Liver (tissue), 9 donors: ENCODE measurements around the gene MCFD2. TPM values are rescaled to one million over a fixed set of nuclear protein-coding genes. Genes with fewer than 3 reads are reported as not detected.

Experiments used
- DNase-seq: peaks from one replicate; pipeline ENCODE4 v3.0.0-alpha.2; 2017; ENCODE audit warnings: low spot score
- H3K27ac ChIP-seq, 2 donors: one replicate each; pipeline ENCODE4 v1.7.0; 2013; ENCODE audit warnings: inconsistent platforms in 2 of 2, low read length in 2 of 2, control low read depth in 1 of 2, low read depth in 1 of 2, mild to moderate bottlenecking in 1 of 2
- H3K27me3 ChIP-seq, 4 donors: one replicate each; pipeline versions ENCODE4 v1.6.1 to v1.7.0; 2013; ENCODE audit warnings: low read length in 3 of 4, inconsistent platforms in 1 of 4, mild to moderate bottlenecking in 1 of 4, moderate library complexity in 1 of 4; ENCODE audit not compliant: control insufficient read depth in 4 of 4, insufficient read depth in 4 of 4
- H3K36me3 ChIP-seq, 4 donors: one replicate each; pipeline versions ENCODE4 v1.6.1 to v1.7.0; 2013; ENCODE audit warnings: low read length in 3 of 4, mild to moderate bottlenecking in 3 of 4, low read depth in 1 of 4, moderate library complexity in 1 of 4; ENCODE audit not compliant: control insufficient read depth in 4 of 4, insufficient read depth in 3 of 4
- H3K4me1 ChIP-seq, 4 donors: one replicate each; pipeline versions ENCODE4 v1.6.1 to v1.7.0; 2013; ENCODE audit warnings: low read length in 3 of 4, mild to moderate bottlenecking in 3 of 4, moderate library complexity in 1 of 4; ENCODE audit not compliant: control insufficient read depth in 4 of 4, insufficient read depth in 4 of 4
- H3K4me3 ChIP-seq, 3 donors: one replicate each; pipeline versions ENCODE4 v1.6.1 to v1.7.0; 2013; ENCODE audit warnings: low read length in 3 of 3, control low read depth in 1 of 3, low read depth in 1 of 3, mild to moderate bottlenecking in 1 of 3
- H3K9ac ChIP-seq, 2 donors: one replicate each; pipeline ENCODE4 v1.7.0; 2013; ENCODE audit warnings: low read length in 2 of 2, mild to moderate bottlenecking in 2 of 2, moderate library complexity in 2 of 2, control low read depth in 1 of 2, low read depth in 1 of 2
- H3K9me3 ChIP-seq, 4 donors: one replicate each; pipeline versions ENCODE4 v1.6.1 to v1.7.0; 2013; ENCODE audit warnings: low read length in 3 of 4; ENCODE audit not compliant: control insufficient read depth in 4 of 4
- CTCF ChIP-seq: fragments of 150-350 bp; IDR thresholded peaks from 2 replicates; pipeline ENCODE4 v1.5.1; 2017; ENCODE audit warnings: improper control_type of control experiment, low read depth, low read length; ENCODE audit not compliant: missing input control
- EGR1 ChIP-seq, 2 donors: IDR thresholded peaks; 2 replicates each; pipeline ENCODE4 v1.6.1; 2016 to 2018; ENCODE audit warnings: antibody characterized with exemption in 2 of 2, low read depth in 2 of 2
- FOXA1 ChIP-seq: IDR thresholded peaks from 2 replicates; pipeline ENCODE4 v1.6.1; 2016; ENCODE audit warnings: antibody characterized with exemption
- FOXA2 ChIP-seq: IDR thresholded peaks from 2 replicates; pipeline ENCODE4 v1.6.1; 2016; ENCODE audit warnings: antibody characterized with exemption
- GABPA ChIP-seq, 2 donors: IDR thresholded peaks in 1 of 2; conservative IDR thresholded peaks in 1 of 2; 2 replicates each; pipeline ENCODE4 v1.6.1; 2016; ENCODE audit warnings: antibody characterized with exemption in 2 of 2, mild to moderate bottlenecking in 1 of 2, moderate library complexity in 1 of 2
- HNF4A ChIP-seq, 2 donors: conservative IDR thresholded peaks; 2 replicates each; pipeline ENCODE4 v1.6.1; 2016; ENCODE audit warnings: antibody characterized with exemption in 2 of 2, mild to moderate bottlenecking in 2 of 2
- HNF4G ChIP-seq: IDR thresholded peaks from 2 replicates; pipeline ENCODE4 v1.6.1; 2016; ENCODE audit warnings: antibody characterized with exemption
- JUND ChIP-seq, 2 donors: IDR thresholded peaks; 2 replicates each; pipeline ENCODE4 v1.6.1; 2016; ENCODE audit warnings: antibody characterized with exemption in 2 of 2
- NR2F2 ChIP-seq: IDR thresholded peaks from 2 replicates; pipeline ENCODE4 v1.6.1; 2016; ENCODE audit warnings: antibody characterized with exemption
- RAD21 ChIP-seq, 2 donors: IDR thresholded peaks; 2 replicates each; pipeline ENCODE4 v1.6.1; 2016; ENCODE audit warnings: antibody characterized with exemption in 2 of 2, mild to moderate bottlenecking in 2 of 2
- REST ChIP-seq: IDR thresholded peaks from 2 replicates; pipeline ENCODE4 v1.6.1; 2016; ENCODE audit warnings: antibody characterized with exemption, mild to moderate bottlenecking
- RXRA ChIP-seq, 2 donors: IDR thresholded peaks; 2 replicates each; pipeline ENCODE4 v1.6.1; 2017 to 2018; ENCODE audit warnings: antibody characterized with exemption in 2 of 2, mild to moderate bottlenecking in 1 of 2
- SP1 ChIP-seq: IDR thresholded peaks from 2 replicates; pipeline ENCODE4 v1.6.1; 2018; ENCODE audit warnings: antibody characterized with exemption, mild to moderate bottlenecking
- TAF1 ChIP-seq: conservative IDR thresholded peaks from 2 replicates; pipeline ENCODE4 v1.6.1; 2016; ENCODE audit warnings: antibody characterized with exemption, mild to moderate bottlenecking
- YY1 ChIP-seq: IDR thresholded peaks from 2 replicates; pipeline ENCODE4 v1.6.1; 2016; ENCODE audit warnings: antibody characterized with exemption, mild to moderate bottlenecking
- WGBS: extraction: QIAGEN DNeasy Blood & Tissue Kit; methylation state at CpG from one replicate; pipeline ENCODE4 v1.1.7; 2013; 5-methylcytosine and 5-hydroxymethylcytosine counted together
- polyA plus RNA-seq, 2 donors: library from polyadenylated mRNA; stranded (reverse) in 1 of 2; unstranded in 1 of 2; fragments of 200-250 nt in 1 of 2; fragments of >200 nt in 1 of 2; fragmentation: Nextera tagmentation in 1 of 2; extraction: Ambion mirVana in 1 of 2; gene quantifications; one replicate each; pipeline versions ENCODE4 v1.2.1 to v1.2.3, GENCODE V29; 2013 to 2015
- total RNA-seq, 2 donors: library from RNA; depleted of rRNA; stranded (reverse); fragments of >200 nt; gene quantifications; one replicate each; pipeline ENCODE4 v1.2.3, GENCODE V29; 2014
- TF ChIP-seq, protein P1 (sequence below): IDR thresholded peaks from 2 replicates; pipeline ENCODE4 v1.6.1; 2016; ENCODE audit warnings: antibody characterized with exemption
- donor health status: healthy.
- donor health status: healthy.
- donor health status: healthy.
- donor health status: healthy.
- donor health status: healthy.

MCFD2 gene
- total and polyA plus RNA-seq, 4 donors = 81.8 to 148 (median 129) TPM

GRCh38 chr2:46858702-46859090 lies 56.9 kb downstream of the MCFD2 start:
- no peak overlapping the region for H3K27ac ChIP-seq
- 94% methylated on average over 4 of the region's 4 CpGs for WGBS
- no peak overlapping the region for H3K9ac ChIP-seq

More at GRCh38 chr2:46858702-46859090, 56.9 kb downstream of the MCFD2 start:
- TF ChIP-seq EGR1 (IDR thresholded peaks at IDR 0.05; ENCODE audit: low read depth in 2 of 2) (no peak), YY1 (no peak), HNF4G (no peak), REST (no peak), JUND (IDR thresholded peaks at IDR 0.05) (no peak), TAF1 (no peak), RXRA (IDR thresholded peaks at IDR 0.05) (no peak), GABPA (IDR thresholded peaks at IDR 0.05 in 1 of 2, conservative IDR thresholded peaks at IDR 0.05 in 1 of 2) (no peak), NR2F2 (no peak), HNF4A (conservative IDR thresholded peaks at IDR 0.05) (no peak), CTCF (no peak), RAD21 (IDR thresholded peaks at IDR 0.05) (no peak), FOXA1 (no peak), SP1 (no peak), FOXA2 (no peak)
- TF ChIP-seq, protein P1, sequence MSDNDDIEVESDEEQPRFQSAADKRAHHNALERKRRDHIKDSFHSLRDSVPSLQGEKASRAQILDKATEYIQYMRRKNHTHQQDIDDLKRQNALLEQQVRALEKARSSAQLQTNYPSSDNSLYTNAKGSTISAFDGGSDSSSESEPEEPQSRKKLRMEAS = no peak
- no peaks in the 10 kb centered on the region for H3K27me3 ChIP-seq
- no peaks in the 10 kb centered on the region for H3K4me1 ChIP-seq
- no peaks in the 10 kb centered on the region for H3K36me3 ChIP-seq
- DNase-seq = no peak
- H3K4me3 ChIP-seq = no peak overlapping the region
- H3K9me3 ChIP-seq = no peaks in the 10 kb centered on the region
